Suppressor macrophage treated with lipopolysaccharide for 1 hour (primary cell): ENCODE measurements around the gene SUCLG2.
A peak's percentile ranks its signal among the peaks of the same experiment; 100 is the strongest.

Experiments used
- DNase-seq, 3 donors: peaks; one replicate each; pipeline ENCODE4 v3.0.0-alpha.2; 2020 to 2022

SUCLG2 gene

DNA sequence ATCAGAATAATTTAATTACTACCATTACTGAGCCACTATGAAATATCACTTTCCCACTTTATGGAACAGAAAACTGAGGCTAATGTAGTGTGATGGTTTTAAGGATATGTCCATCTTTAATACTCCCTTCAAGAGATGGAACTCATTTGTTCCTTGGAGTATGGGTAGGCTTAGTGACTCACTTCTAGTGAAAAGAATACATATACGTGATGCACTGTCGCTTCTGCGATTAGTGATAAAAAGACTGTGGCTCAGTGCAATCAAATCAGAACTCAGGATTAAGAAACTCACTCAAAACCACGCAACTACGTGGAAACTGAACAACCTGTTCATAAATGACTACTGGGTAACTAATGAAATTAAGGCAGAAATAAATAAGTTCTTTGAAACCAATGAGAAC is 216.6 kb downstream of the SUCLG2 start:
- DNase-seq, result no peak

DNA sequence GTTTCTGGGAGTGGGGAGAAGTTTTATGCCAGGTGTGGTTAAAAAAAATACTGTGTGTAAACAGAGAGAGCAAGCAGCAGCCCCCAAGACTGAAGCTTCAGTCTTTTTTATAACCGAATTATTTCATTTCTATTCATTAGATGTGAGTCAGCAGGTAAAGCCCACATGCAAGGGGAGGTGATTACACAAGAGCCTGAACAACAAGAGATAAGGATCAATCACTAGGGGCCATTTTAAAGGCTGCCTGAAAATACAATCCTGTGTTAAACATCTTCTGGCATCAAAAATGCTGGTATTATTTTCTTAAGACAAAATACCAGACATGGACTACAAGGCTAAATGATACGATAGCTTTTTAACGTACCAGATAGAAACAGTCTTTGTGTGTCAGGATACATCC is 217.3 kb downstream of the SUCLG2 start:
- DNase-seq, result no peak

DNA sequence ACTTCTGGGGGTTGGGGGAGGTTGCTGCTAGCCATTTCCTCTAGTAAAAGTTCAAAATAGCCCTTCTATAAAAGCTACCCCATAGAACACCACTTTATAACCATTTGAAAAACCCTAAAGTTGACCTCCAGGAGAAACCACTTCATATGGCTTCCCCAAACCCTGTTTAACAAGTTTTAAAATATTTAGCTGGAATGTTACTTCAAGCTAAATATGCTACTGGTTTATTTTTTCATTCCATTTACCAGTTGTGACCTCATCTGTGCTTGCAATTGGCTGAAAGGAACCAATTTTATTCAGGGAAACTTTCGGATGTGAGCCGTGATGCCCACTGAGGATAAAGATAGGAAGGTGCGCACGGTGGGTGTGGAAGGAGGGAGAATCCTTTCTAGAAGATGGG is 221.3 kb downstream of the SUCLG2 start:
- DNase-seq, result no peak

DNA sequence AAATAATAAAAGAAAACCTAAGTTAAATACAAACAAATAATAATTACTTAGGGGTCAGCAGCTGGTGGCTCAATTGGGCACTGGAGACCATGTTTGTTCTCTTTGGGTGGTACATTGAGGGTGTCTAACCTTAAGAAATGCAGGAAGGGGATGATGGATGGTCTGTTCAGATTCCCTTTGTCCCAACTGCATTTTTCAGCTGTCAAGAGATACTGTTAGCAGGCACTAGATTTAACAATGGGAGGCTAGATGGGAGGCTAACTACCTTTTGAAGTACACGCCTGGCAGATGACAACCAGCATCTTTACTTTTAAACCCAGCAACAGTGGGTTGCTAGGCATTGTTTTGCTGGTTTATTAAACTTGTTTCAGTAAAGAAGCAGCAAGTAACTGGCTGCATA is 222.5 kb downstream of the SUCLG2 start:
- no peak for DNase-seq

DNA sequence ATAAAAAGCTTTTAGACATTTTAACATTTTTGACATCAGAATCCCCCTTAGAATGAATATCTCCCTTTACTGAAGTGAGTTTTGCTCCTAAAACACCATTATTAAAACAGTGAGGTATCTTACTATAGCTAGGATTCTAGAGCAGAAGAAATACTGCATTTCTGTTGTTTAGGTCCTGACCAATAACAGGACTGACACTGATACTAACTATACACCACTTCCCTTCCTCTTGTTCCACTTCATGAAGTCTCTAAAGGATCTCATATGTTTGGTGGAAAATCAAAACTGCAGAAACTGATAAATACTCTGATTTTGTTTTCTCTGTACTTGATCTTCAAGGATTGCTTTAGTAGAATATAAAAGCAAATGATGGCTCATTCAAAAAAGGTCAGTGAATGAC is 230.7 kb downstream of the SUCLG2 start:
- DNase-seq, result no peak

DNA sequence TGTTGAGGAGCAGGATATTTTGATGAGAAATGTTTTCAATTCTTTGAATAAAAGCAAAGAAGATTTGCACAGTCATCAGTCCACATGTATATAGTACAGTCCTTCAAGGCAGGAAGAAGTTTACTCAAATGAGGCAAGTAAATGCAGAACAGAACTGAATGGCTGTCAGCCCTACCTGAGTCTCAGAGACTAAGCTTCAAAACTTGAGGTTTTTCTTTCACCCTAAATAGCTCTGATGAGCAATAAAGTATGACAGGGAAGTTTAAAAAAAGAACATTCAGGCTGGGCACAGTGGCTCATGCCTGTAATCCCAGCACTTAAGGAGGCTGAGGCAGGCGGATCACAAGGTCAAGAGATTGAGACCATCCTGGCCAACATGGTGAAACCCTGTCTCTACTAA is 232.5 kb downstream of the SUCLG2 start:
- DNase-seq, result no peak

DNA sequence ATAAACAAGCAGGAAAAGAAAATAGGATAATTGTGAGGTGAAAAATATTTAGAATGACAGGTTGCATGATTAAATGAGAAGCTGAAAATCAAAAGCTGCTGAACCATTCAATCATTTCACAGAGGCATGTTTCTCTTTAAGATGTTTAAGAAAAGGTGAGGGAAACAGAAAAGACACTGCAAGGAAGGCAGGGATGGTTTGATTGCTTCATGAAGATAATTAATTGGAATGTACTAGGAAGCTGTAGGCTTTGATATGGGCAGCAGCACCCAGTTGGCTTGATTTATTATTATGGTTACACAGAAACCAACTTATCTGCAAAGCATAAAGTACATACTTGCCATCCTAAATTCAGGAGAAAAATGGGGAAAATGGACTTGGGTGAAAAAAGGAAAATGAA is 234.6 kb downstream of the SUCLG2 start:
- DNase-seq, result no peak

DNA sequence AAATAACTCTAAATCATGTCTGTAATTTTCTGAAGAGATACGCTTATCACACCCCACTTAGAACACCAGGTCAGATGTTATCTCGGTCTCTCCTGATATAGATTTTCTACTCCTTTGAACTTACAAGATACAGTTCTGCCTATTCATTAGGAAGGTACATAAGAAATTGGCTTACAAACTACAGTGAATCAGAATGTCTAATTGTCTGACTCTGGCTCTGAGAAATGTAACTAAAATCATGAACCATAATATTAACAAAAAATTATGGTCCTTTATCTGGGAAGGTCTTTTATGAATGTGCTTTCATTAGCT is 235.2 kb downstream of the SUCLG2 start:
- DNase-seq, result no peak

DNA sequence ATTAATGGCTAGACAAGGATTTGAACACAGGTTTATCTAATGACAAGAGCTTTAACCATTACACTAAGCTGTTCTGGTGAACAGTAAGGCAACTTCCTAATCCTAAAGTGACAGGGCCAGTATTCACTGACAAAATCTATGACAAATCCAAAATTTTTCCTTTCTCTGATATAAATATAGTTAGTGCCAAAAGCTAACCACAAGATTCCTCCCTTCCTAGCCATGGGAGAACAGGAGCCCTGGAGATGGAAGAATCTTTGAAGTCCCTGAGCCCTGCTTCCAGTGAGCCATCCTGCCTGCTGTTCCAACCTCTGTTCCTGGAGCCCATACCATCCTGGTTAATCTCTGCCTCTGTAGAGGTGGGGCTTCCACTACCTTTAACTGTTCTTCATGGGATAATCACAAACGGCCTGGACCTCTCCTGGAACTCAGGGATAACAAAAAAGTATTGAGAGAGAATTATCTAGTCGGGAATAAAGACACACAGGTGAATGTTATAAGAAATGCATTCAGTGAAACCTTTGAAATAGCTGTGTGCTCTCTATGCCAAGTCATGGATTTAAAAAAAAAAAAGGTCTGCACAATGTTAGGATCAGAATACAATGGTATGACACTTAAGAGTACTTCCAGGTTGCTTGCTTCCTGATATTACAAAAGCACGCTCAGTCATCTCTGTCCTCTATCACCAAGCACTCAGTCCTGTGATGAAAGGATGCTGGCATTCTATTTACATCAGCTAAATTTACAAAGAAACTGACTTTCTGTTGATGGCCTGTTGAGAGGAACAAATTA is 235.8 kb downstream of the SUCLG2 start:
- DNase-seq, result no peak

DNA sequence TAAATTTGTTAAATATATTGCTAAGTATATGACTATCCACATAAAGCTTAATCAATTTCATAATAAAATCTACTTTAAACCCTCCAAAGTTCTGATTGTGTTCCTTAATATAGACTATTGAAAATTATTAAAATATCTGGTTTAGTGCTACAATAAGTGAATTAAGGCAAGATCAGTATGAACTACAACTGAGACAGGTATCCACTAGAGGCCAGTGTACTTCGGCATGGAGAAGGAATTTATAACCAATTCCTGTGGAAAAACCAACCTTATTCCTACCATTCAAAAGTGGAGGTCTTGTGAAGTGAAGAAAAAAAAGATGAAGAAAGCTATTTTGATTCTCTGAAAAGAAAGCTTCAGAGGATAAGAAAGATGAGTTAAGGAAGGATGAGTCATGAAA is 237.7 kb downstream of the SUCLG2 start:
- no peak for DNase-seq

DNA sequence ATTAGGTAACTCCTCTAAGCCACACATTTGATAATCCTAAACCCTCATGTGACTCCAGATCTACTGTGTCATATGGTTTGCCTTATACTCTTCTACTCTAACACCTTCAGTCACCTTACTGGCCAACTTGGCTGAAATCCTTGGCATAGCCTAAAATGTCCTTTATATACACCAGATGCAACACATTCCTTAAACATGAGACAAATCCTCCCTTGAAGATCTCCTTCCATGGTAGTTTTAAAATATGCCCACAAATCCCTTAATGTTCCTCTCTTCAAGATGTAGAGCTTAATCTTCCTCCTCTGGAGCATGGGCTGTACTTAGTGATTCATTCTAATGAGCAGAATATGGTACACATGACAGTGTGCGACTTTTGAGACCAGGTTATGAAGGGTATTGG is 238.9 kb downstream of the SUCLG2 start:
- DNase-seq, result no peak

DNA sequence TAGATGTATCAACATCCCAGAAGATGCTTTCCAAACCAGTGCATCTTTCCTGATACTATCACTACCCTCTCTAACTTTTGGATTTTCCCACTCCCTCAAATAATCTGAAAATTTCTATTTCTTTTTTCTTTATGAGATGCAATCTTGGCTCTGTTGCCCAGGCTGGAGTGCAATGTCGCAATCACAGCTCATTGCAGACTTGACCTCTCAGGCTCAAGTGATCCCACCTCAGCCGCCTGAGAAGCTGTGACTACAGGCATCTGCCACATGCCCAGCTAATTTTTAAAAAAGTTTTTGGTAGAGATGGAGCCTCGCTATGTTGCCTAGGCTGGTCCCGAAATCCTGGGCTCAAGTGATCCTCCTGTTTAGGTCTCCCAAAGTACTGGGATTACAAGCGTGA is 239.7 kb downstream of the SUCLG2 start:
- DNase-seq, result no peak

DNA sequence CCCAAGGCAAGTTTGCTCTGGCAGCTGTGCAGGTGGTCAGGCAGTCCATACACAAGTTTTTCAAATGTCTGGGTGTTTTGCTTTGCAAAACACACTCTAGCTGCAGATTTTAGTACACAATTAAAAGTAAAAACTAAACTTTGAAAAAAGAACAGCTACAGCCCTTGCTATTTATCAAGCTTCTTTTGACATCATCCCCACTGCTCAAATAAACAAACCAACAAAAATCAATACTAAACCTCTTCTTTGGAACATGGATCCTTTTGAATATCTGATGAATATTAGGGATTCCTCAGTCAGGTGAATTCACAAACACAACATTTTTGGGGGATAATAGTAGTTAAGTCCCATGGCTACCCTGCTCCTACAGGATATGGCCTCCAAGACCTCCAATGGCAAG is 249.2 kb downstream of the SUCLG2 start:
- no peak for DNase-seq

DNA sequence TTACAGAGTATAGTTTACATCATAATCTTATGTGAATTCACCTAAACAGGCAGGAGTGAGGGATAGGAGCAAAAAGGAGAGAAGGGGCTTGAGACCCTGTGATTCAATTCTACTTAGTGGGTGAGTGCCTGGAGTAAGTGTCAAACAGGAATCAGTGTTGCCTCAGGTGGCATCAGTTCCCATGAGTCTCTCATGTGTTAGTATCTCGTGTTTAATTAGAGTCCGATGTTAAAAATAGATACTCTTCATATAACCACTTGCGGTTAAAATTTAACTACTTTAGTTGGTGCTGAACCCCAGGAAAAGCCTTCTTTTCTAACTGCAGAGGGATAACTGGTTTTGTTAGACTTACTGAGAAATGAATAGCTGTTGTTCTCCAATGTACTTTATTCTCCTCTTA is 251.5 kb downstream of the SUCLG2 start:
- DNase-seq, result no peak

DNA sequence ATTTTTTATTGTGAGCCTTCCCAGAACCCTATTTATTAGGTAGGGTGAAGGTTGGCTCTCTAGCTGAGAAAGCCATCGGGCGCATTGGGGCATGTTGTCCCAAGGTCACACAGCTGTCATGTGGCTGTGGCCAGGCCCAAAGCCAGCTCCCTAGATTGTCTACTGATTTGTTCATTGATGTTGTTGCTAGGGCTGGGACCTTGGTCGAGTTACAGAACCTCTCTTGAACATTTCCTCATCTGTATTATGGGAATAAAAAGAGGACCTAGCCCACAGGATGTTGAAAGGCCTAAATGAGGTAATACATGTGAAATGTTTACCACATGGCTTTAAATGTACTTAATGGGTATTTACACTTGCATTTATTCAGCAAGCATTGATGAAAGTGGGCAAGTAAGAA is 252.5 kb downstream of the SUCLG2 start:
- peak; percentile 20 to 50 (median 45) for DNase-seq

DNA sequence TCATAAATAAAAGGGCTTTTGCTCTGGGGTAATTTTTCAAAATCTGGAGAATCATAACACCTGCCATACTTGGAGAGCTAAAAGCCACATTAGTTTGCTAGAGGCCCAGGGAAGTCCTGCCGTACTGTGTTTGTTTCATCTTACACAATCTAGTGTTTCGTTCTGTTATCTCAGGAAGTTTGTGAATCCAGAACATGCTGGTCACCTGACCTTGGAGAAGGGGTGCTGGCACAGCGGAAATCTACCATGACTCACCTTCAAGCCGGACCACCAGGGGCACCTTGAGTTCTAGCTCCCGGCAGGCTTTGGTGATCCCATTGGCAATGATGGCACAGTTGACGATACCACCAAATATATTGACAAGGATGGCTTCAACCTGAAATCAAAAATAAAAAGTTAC is 253.9 kb downstream of the SUCLG2 start:
- no peak for DNase-seq

DNA sequence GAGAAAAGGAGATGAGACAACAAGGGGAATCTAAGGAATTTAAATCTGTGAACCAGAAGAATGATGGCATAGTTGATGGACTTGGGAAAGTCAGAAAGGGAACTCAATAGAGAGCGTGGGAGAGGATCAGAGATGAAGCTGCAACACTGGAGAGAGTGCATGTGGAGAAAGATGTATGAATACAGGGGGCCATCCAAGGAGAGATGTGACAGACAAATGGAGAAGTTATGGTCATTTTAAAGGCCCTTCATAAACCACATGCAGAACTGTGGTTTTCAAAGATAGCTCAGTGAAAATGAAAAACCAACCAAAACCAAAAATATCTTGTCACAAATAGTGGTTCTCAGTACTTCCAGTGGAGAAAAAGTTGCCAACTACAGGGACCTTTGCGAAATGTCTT is 265.2 kb downstream of the SUCLG2 start:
- peak; percentile 26 to 58 (median 33) for DNase-seq

DNA sequence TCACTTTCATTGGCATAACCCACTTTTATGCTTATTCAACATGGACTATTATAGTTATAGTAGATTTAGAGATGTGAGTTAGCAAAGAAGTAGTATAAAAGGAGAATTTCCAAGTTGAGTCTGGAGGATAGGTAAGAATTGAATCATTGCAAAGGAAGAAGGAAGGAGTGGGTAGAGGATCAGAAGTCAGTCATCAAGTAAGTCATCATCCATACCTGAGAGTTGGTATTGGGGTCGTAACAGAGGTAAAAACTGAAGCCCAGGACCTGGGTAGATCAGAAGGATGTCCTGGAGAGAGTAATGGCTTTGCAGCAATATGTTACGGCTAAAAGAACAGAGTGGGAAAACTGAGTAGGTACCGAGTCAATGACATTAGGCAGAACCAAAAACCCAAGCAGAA is 265.7 kb downstream of the SUCLG2 start:
- no peak for DNase-seq

DNA sequence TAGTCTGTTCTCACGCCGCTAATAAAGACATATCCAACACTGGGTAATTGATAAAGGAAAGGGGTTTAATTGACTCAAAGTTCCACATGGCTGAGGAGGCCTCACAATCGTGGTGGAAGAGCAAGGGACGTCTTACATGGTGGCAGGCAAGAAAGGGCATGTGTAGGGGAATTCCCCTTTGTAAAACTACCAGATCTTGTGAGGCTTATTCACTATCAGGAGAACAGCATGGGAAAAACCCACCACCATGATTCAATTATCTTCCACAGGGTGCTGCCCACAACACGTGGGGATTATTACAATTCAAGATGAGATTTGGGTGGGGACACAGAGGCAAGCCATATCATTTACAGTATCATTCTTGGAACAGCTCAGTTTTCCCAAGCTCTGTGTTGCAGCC is 268.0 kb downstream of the SUCLG2 start:
- DNase-seq, result peak; percentile 50 to 70 (median 60)

DNA sequence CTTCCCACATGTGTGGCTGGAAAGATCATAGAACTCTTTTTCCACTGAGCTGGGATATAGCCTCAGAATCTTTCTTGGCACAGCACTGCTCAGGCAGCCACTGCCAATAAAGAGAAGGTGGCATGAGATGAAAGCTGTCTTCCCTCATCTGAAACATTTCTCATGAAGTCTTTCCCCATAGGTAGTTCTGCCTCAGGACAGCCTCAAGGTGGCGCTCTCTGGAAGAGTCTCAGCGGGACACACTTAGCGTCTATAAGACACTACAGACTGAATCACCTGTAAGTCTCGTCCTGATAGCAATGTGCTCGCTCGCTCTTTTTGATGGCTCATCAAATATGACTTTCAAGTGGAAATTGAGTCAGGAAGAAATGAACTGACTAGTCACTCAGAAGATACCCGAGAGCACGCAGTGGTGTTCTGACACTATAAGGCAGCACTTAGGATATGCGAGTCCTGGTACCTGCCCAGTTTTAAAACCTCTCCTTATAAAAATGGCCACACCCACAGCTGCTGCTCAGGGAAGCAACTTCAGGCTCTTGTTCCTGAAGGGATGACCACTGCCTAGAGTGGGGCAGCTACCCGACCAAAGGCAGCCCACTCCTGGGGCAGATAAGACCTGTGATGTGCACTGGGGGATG is 269.5 kb downstream of the SUCLG2 start:
- peak; percentile 18 to 27 (median 24) for DNase-seq

DNA sequence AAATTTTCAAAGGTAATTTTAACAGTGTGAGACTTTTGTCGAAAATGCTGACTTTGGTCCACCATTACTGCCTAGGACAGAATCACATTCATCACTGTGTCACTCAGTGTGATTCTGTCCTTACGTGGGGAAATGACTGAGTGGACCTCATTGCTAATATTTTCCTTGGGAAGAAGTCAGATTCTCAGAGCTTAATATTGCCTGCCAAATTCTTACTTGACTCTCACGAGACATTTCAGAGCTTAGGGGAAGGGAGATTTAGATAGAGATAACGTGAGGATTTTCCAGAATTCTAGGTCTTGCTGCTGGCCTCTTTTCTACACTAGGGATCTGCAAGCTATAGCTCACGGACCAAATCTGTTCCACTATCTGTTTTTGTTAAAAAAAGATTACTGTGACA is 270.4 kb downstream of the SUCLG2 start:
- no peak for DNase-seq

DNA sequence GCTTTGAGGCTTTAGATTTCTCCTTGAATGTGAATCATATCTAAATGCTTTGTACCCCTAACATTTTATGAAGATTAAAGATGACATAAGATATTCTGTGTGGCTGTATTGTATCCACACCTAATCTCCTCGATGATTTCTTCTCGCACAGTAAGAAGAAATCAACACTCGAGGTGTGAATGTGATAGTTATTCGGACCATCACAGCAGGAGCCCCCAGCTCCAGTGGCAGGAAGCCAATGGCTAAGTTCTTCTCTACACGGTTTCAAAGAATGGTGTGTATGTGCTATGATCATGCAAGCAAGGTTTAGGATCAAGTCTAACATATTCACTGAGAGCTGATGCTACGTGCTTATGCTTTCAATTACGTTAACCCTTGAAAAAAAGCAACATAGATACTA is 271.0 kb downstream of the SUCLG2 start:
- no peak for DNase-seq

DNA sequence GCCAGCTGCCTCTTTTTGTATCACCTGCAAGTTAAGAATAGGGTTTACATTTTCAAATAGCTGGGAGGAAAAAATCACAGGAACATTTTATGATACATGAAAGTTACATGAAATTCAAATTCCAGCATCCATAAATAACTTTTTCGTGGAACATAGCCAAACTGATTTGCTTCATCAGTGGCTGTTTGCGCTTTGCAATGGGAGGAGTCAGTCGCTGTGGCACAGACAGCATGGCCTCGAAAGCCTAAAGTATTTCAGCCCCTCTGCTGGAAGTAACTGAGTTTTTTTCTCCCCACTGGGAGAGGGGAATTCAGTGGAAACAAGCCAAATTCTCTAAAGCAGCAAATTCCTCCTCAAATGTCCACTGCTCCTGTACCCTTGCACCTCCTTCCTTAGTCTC is 271.9 kb downstream of the SUCLG2 start:
- no peak for DNase-seq

DNA sequence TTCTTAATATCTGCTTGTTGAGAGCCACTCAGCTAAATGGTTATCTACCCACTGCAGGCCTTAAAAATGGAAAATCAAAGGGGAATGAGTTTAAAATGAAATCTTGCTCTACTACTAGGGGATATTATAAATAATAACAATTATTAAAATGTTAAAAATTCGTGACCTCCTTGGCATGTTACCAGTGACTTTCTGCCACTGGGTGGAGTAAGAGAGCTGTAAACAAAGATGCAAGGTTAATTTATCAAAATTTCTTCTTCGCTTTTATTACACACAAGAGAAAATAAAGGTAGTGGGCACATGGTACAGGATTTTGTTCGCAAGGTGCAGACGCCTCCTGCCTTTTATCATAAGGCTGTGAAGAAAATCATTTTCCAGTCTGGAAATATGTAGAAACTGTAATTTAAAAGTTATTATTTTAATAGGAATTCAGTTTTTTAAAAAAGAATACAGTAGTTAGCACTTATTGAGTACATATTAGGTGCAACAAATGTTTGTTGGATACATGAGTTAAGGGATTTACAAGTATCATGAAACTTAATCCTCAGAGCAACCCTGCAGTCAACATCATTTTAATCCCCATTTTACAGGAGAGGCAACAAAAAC is 272.6 kb downstream of the SUCLG2 start:
- peak; percentile 39 to 50 (median 50) for DNase-seq

DNA sequence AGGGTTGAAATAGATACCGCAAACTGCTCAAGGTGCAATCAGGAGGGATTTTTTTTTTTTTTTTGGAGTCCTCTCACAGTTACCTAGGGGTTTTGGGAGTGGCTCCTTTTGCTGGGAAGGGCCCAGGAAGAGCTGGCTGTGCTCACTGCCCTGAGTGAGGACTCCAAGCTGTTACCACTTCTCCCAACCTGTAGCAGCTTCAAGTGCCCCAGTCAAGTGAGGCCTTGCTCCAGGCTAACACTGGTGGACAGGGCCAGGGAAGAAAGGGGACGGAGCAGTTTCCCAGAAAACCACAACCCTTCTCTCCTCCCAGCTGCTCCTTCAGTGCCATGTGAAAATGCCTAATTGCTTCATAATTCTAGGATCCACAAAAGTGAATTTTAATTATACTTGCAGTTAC is 274.3 kb downstream of the SUCLG2 start:
- no peak for DNase-seq
